Measurements from ENCODE around the gene TRIP6.
"Not testable (repeated sequence)": the region's sequence is repeated elsewhere in the genome, so short reads cannot be mapped to it uniquely, and the experiment has no call there.

TRIP6 gene

GRCh38 chr7:100919779-100920437 is 52.7 kb downstream of the TRIP6 start:
- DNase-seq = not testable (repeated sequence)

GRCh38 chr7:100921039-100921438 is 53.9 kb downstream of the TRIP6 start:
- no peak for DNase-seq

All from NCI-H187 (cell line).